Endodermal cell (in vitro differentiated cells): ENCODE measurements around the gene UBA52. TPM values are rescaled to one million over a fixed set of nuclear protein-coding genes. Genes with fewer than 3 reads are reported as not detected.
A peak's percentile ranks its signal among the peaks of the same experiment; 100 is the strongest.

Experiments
- DNase-seq: peaks from one replicate; pipeline ENCODE4 v3.0.0-alpha.2; 2017
- H3K27ac ChIP-seq: 2 replicates; pipeline ENCODE4 v1.5.1; 2013; ENCODE audit warnings: mild to moderate bottlenecking, low read depth, low read length, moderate library complexity
- H3K27me3 ChIP-seq: 2 replicates; pipeline ENCODE4 v1.6.1; 2013; ENCODE audit warnings: mild to moderate bottlenecking, low read length, moderate library complexity; ENCODE audit not compliant: insufficient read depth, control insufficient read depth, poor library complexity, severe bottlenecking
- H3K36me3 ChIP-seq: 2 replicates; pipeline ENCODE4 v1.7.0; 2013; ENCODE audit warnings: mild to moderate bottlenecking, low read length, moderate library complexity; ENCODE audit not compliant: control insufficient read depth, insufficient read depth
- H3K4me1 ChIP-seq: one replicate; pipeline ENCODE4 v1.7.0; 2013; ENCODE audit warnings: low read length; ENCODE audit not compliant: control insufficient read depth, insufficient read depth
- H3K4me3 ChIP-seq: 2 replicates; pipeline ENCODE4 v1.5.1; 2013; ENCODE audit warnings: mild to moderate bottlenecking, low read length, moderate library complexity
- H3K9ac ChIP-seq: 2 replicates; pipeline ENCODE4 v1.6.1; 2013; ENCODE audit warnings: mild to moderate bottlenecking, low read length, moderate library complexity; ENCODE audit not compliant: poor library complexity, severe bottlenecking; ENCODE audit errors: extremely low read depth
- H3K9me3 ChIP-seq: 2 replicates; pipeline ENCODE4 v1.6.1; 2013; ENCODE audit warnings: mild to moderate bottlenecking, low read length, moderate library complexity; ENCODE audit not compliant: control insufficient read depth
- H3K27ac Mint-ChIP-seq: 2 replicates; pipeline ENCODE4 v1.8.0; 2020; ENCODE audit warnings: mixed read lengths
- H3K27me3 Mint-ChIP-seq: 2 replicates; pipeline ENCODE4 v1.8.0; 2021; ENCODE audit warnings: mild to moderate bottlenecking, mixed read lengths; ENCODE audit not compliant: insufficient read depth
- H3K36me3 Mint-ChIP-seq: 2 replicates; pipeline ENCODE4 v1.8.0; 2020; ENCODE audit warnings: low read depth, mixed read lengths
- H3K4me1 Mint-ChIP-seq: 2 replicates; pipeline ENCODE4 v1.8.0; 2020; ENCODE audit warnings: mixed read lengths
- H3K4me3 Mint-ChIP-seq: 2 replicates; pipeline ENCODE4 v1.8.0; 2020; ENCODE audit warnings: mild to moderate bottlenecking, moderate library complexity, mixed read lengths
- H3K9me3 Mint-ChIP-seq: 2 replicates; pipeline ENCODE4 v1.8.0; 2020; ENCODE audit warnings: mild to moderate bottlenecking, mixed read lengths
- WGBS, 2 experiments: methylation state at CpG; one replicate each; pipeline versions ENCODE4 v1.1.5 to v1.1.7; 2013; ENCODE audit warnings: missing lambda C conversion rate in 2 of 2, mixed read lengths in 1 of 2; ENCODE audit not compliant: insufficient coverage in 1 of 2, insufficient read length in 1 of 2; 5-methylcytosine and 5-hydroxymethylcytosine counted together
- total RNA-seq, 2 donors: library from RNA; stranded (reverse); fragmentation: NEBNext Ultra II Directional in 1 of 2; extraction: Animal tissue kit (Norgen Biotek cat#: 25700) in 1 of 2; gene quantifications; 2 replicates in 1 of 2; 3 replicates in 1 of 2; pipeline ENCODE4 v1.2.1, GENCODE V29; 2021
- TF ChIP-seq, protein P1 (sequence below): fragments of 200-600 bp; sonication (generic); conservative IDR thresholded peaks from 2 replicates; pipeline ENCODE4 v1.5.0; 2021; ENCODE audit warnings: antibody characterized with exemption, mild to moderate bottlenecking

UBA52 gene
- total RNA-seq, 2 donors from 2014 or later = 1,143 to 1,222 TPM

DNA sequence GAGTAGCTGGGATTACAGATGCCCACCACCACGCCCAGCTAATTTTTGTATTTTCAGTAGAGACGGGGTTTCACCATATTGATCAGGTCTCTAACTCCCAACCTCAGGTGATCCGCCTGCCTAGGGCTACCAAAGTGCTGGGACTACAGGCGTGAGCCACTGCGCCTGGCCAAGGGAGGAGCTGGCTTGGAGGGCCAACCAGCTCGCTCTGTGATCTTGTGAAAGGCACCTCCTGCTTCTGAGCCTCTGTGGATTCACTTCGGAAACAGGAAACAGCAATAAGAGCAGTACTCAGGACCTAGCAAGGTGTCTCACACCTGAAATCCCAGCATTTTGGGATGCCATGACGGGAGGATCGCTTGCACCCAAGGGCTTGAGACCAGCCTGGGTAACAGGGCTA, 47.8 kb upstream of the UBA52 start:
- H3K27me3 Mint-ChIP-seq = peaks cover 1% of the 10 kb centered on the region
- Histone ChIP-seq H3K4me1 (no peaks in the 10 kb centered on the region), H3K4me3 (no peak overlapping the region), H3K9ac (no peak overlapping the region), H3K9me3 (no peaks in the 10 kb centered on the region), H3K36me3 (no peaks in the 10 kb centered on the region), H3K27ac (no peak overlapping the region), H3K27me3 (no peaks in the 10 kb centered on the region)
- WGBS, 2 experiments = 84 to 85% methylated on average over 7 to 9 of the region's 9 CpGs
- no peak overlapping the region for H3K4me3 Mint-ChIP-seq
- peak overlapping the region; percentile 80 for H3K27ac Mint-ChIP-seq
- no peaks in the 10 kb centered on the region for H3K36me3 Mint-ChIP-seq
- no peaks in the 10 kb centered on the region for H3K9me3 Mint-ChIP-seq
- TF ChIP-seq, protein P1, sequence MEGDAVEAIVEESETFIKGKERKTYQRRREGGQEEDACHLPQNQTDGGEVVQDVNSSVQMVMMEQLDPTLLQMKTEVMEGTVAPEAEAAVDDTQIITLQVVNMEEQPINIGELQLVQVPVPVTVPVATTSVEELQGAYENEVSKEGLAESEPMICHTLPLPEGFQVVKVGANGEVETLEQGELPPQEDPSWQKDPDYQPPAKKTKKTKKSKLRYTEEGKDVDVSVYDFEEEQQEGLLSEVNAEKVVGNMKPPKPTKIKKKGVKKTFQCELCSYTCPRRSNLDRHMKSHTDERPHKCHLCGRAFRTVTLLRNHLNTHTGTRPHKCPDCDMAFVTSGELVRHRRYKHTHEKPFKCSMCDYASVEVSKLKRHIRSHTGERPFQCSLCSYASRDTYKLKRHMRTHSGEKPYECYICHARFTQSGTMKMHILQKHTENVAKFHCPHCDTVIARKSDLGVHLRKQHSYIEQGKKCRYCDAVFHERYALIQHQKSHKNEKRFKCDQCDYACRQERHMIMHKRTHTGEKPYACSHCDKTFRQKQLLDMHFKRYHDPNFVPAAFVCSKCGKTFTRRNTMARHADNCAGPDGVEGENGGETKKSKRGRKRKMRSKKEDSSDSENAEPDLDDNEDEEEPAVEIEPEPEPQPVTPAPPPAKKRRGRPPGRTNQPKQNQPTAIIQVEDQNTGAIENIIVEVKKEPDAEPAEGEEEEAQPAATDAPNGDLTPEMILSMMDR = no peak
- peak; percentile 93 for DNase-seq
- peaks cover 11% of the 10 kb centered on the region for H3K4me1 Mint-ChIP-seq

DNA sequence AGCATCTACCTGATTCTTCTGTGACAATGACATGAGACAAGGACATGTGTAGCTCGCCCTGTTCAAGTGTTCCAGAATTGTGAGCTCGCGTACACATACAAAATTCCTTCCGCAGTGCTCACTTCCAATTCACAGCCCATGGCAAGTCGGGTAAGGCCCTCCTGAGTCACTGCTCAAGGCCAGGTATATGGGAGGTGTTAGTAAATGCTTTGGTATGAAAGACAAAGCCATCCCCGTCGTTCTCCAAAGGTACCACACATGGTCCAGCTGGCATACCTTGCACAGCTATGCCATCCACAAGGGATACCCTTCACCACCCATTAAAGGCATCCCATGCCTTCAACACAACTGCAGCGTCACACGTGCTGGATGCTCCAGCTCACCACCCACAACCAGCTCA, 45.3 kb upstream of the UBA52 start:
- 89 to 95% methylated on average over 4 to 9 of the region's 9 CpGs for WGBS, 2 experiments
- no peaks in the 10 kb centered on the region for H3K4me1 ChIP-seq
- Mint-ChIP-seq H3K9me3 (no peaks in the 10 kb centered on the region), H3K27me3 (no peaks in the 10 kb centered on the region), H3K4me3 (no peak overlapping the region), H3K4me1 (no peaks in the 10 kb centered on the region), H3K27ac (peak overlapping the region; percentile 61), H3K36me3 (peaks cover 2% of the 10 kb centered on the region)
- H3K4me3 ChIP-seq = no peak overlapping the region
- H3K27ac ChIP-seq = no peak overlapping the region
- H3K27me3 ChIP-seq = no peaks in the 10 kb centered on the region
- no peak overlapping the region for H3K9ac ChIP-seq
- TF ChIP-seq, protein P1 = no peak
- H3K9me3 ChIP-seq = no peaks in the 10 kb centered on the region
- H3K36me3 ChIP-seq = peaks cover 1% of the 10 kb centered on the region
- no peak for DNase-seq

- no peak overlapping the region for H3K9ac ChIP-seq
- no peaks in the 10 kb centered on the region for H3K4me1 ChIP-seq
- Mint-ChIP-seq H3K27ac (no peak overlapping the region), H3K27me3 (no peaks in the 10 kb centered on the region), H3K36me3 (peaks cover 22% of the 10 kb centered on the region), H3K9me3 (no peaks in the 10 kb centered on the region), H3K4me3 (no peak overlapping the region), H3K4me1 (no peaks in the 10 kb centered on the region)
- no peaks in the 10 kb centered on the region for H3K9me3 ChIP-seq
- 86 to 93% methylated on average over 6 to 7 of the region's 7 CpGs for WGBS, 2 experiments
- DNase-seq = no peak
- peaks cover 14% of the 10 kb centered on the region for H3K36me3 ChIP-seq
- no peak overlapping the region for H3K4me3 ChIP-seq
- H3K27ac ChIP-seq = no peak overlapping the region
- TF ChIP-seq, protein P1 = no peak
- no peaks in the 10 kb centered on the region for H3K27me3 ChIP-seq
These were observed 41.9 kb upstream of the UBA52 start for GRCh38 chr19:18529782-18530181.
